NCI-H1105 treated with DMSO at 0.1 percent for 48 hours (cell line): ENCODE results near the gene GLCE.

Experiments used
- DNase-seq: peaks from one replicate; lab custom pipeline; 2025; lab: John Stamatoyannopoulos, UW

GLCE gene

GRCh38 chr15:69320977-69321554 is 160.6 kb downstream of the GLCE start:
- no peak for DNase-seq
